ENCODE results near the gene ACSM2A.
"Not testable (repeated sequence)": the region's sequence is repeated elsewhere in the genome, so short reads cannot be mapped to it uniquely, and the experiment has no call there.

Gene ACSM2A

GRCh38 chr16:20451364-20451763 is at the start of gene ACSM2A:
Gene ACSM2A, plus strand, starts transcription at chr16:20451521. Its CDS starts 8,594 bp downstream, at chr16:20460115.
- H3K9me3 ChIP-seq; H3K4me1 ChIP-seq; H3K27me3 ChIP-seq (ENCODE audit: low read depth); in situ Hi-C loops (cut with MboI; ENCODE audit: low sequenced_read_pairs); DNase-seq (ENCODE audit: low spot score in 2 of 2); H3K36me3 ChIP-seq (replicated peaks); H3K4me3 ChIP-seq: not testable (repeated sequence)

DNA sequence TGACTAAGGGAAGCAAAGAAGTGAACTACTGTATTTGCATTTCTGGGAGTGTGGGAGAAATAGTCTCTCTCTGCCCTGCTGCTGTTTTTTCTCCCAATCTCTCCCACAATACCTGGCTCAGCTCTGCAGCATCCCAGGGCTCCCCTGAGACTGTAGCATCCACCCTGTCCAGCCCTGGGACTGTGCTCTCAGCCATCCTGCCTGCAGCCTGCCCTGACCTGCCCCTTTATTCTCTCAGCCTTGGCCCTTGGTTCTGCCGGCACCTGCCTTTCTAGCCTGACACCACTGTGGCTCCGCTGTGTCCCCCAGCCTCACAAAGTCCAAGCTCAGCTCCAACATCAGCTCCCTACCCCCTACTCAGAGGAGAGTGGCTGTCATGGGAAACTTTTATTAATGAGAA is 48.7 kb upstream of the ACSM2A start:
- no peaks in the 10 kb centered on the region for H3K4me1 ChIP-seq
- H3K4me3 ChIP-seq: no peak overlapping the region
- H3K9me3 ChIP-seq: no peaks in the 10 kb centered on the region
- DNase-seq (ENCODE audit: low spot score in 2 of 2): no peak
- in situ Hi-C loops (cut with MboI; ENCODE audit: low sequenced_read_pairs): no loop called here
- no peaks in the 10 kb centered on the region for H3K36me3 ChIP-seq (replicated peaks)
- H3K27me3 ChIP-seq (ENCODE audit: low read depth): no peaks in the 10 kb centered on the region

DNA sequence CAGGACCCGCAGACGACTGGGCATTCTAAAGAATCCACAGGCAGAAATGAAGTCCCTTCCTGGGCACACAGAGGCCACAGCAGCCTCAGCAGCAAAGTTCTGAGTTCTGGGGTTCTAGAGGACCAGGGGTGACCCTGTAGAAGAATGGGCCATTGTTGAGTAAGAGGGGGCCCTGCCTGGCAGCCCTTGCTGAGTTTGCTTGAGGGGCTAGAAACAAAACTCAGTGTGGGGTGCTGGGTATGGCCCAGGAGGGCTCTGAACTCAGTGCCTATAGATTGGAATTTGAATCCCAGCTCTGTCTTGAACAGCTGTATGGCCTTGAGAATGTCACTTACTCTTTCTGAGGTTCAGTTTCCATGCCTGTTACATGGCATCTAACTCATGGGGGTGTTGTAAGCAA is 46.7 kb upstream of the ACSM2A start, which contains the start of gene PDILT:
PDILT (minus strand) TSS at position 101 of the 400 bp plus-strand sequence. CDS start 5,437 bp downstream, outside the sequence.
- Histone ChIP-seq H3K9me3 (no peaks in the 10 kb centered on the region), H3K4me3 (no peak within 1 kb of the TSS), H3K4me1 (no peaks in the 10 kb centered on the region), H3K36me3 (replicated peaks) (no peaks in the 10 kb centered on the region), H3K27me3 (ENCODE audit: low read depth) (no peaks in the 10 kb centered on the region)
- in situ Hi-C loops (cut with MboI; ENCODE audit: low sequenced_read_pairs): no loop called here
- no peak for DNase-seq (ENCODE audit: low spot score in 2 of 2)

GRCh38 chr16:20409398-20410120 is 41.8 kb upstream of the ACSM2A start, which contains the start of gene ACSM5:
Gene ACSM5, plus strand, starts transcription at chr16:20409534. Its CDS starts 1,951 bp downstream, at chr16:20411485.
- in situ Hi-C loops (cut with MboI; ENCODE audit: low sequenced_read_pairs): no loop called here

DNA sequence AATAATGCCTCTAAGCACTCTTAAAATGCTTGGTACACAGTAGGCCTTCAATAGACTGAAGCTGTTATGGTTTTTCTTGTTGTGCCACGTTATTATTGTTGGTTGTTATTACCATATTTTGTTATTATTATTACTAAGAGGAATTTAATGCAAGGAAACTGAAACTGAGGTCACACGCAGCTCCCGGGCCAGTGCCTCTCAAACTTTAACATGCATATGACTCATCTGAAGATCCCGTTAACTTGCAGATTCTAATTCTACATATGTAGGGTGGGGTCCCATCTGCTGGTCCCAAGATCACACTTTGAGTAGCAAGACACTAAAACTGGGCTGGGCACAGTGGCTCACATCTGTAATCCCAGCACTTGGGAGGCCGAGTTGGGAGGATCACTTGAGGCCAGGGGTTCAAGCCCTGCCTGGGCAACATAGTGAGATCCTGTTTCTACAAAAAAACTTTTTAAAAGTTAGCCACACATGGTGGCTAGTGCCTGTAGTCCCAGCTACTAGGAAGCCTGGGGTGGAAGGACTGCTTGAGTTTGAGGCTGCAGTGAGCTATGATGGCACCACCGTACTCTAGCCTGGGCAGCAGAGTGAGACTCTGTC is 41.1 kb upstream of the ACSM2A start:
- H3K36me3 ChIP-seq (replicated peaks): no peaks in the 10 kb centered on the region
- H3K4me3 ChIP-seq: no peak overlapping the region
- in situ Hi-C loops (cut with MboI; ENCODE audit: low sequenced_read_pairs): no loop called here
- no peaks in the 10 kb centered on the region for H3K4me1 ChIP-seq
- H3K27me3 ChIP-seq (ENCODE audit: low read depth): no peaks in the 10 kb centered on the region
- no peak for DNase-seq (ENCODE audit: low spot score in 2 of 2)
- no peaks in the 10 kb centered on the region for H3K9me3 ChIP-seq

More at GRCh38 chr16:20409398-20410120, 41.8 kb upstream of the ACSM2A start, which contains the start of gene ACSM5:
- no peaks in the 10 kb centered on the region for H3K9me3 ChIP-seq
- H3K36me3 ChIP-seq (replicated peaks): no peaks in the 10 kb centered on the region
- no peak within 1 kb of the TSS for H3K4me3 ChIP-seq
- no peaks in the 10 kb centered on the region for H3K4me1 ChIP-seq
- DNase-seq (ENCODE audit: low spot score in 2 of 2): no peak
- no peaks in the 10 kb centered on the region for H3K27me3 ChIP-seq (ENCODE audit: low read depth)

DNA sequence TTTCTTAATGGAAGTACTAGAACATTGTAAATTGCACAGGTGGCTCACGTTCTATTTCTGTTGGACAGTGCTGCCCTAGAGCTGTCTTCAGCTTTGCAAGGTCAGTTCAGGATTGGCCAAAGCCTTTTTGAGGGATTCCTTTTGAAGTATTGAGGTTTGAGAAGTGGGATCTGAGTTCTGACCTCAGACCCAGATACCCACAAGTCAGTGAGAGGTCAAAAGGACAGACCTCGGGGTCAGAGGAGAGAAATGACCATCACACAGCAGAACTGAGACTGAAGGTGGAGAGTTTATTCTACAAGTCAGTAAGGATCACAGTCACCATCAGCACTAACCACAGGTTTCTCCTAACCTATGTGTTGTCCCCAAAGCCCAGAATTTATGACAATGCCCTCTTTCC is 40.3 kb upstream of the ACSM2A start:
- DNase-seq (ENCODE audit: low spot score in 2 of 2): no peak
- in situ Hi-C loops (cut with MboI; ENCODE audit: low sequenced_read_pairs): no loop called here
- Histone ChIP-seq H3K27me3 (ENCODE audit: low read depth) (no peaks in the 10 kb centered on the region), H3K4me3 (no peak overlapping the region), H3K36me3 (replicated peaks) (no peaks in the 10 kb centered on the region), H3K4me1 (no peaks in the 10 kb centered on the region), H3K9me3 (no peaks in the 10 kb centered on the region)

DNA sequence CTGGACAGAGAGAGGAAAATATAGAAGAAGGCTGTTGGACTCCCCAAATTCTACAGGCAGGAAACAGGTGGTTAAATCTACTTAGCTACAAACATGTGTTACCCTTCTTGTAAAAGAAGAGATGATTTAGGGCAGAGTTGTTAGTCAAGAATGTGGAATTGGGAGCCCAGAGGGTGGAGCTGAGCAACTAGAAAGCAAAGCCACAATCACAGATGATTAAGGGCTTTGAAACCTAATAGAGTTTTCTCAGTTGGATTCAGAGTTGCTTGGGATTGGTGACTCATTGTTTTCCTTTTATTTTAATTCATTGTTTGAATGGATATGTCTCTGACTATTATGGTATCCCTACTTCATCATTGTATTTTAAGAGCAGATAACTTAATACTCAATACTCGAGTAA is 35.8 kb upstream of the ACSM2A start:
- no peaks in the 10 kb centered on the region for H3K27me3 ChIP-seq (ENCODE audit: low read depth)
- in situ Hi-C loops (cut with MboI; ENCODE audit: low sequenced_read_pairs): no loop called here

DNA sequence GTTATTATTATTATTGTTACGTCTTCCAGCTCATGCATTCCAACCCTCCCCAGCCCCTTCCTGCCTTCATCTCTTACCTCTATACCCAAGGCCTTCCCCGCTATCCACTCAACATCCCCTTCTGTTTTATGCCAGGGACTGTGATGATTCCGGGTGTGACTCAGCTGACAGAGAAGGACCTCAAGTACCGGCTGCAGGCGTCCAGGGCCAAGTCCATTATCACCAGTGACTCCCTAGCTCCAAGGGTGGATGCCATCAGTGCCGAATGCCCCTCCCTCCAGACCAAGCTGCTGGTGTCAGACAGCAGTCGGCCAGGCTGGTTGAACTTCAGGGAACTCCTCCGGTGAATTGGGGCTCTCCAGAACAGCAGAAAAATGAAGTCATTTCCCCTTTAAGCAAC is 32.2 kb upstream of the ACSM2A start:
- in situ Hi-C loops (cut with MboI; ENCODE audit: low sequenced_read_pairs): not testable (repeated sequence)

More for the DNA sequence above, 35.8 kb upstream of the ACSM2A start:
- Histone ChIP-seq H3K36me3 (replicated peaks) (no peaks in the 10 kb centered on the region), H3K9me3 (no peaks in the 10 kb centered on the region), H3K4me1 (no peaks in the 10 kb centered on the region), H3K4me3 (no peak overlapping the region)
- no peak for DNase-seq (ENCODE audit: low spot score in 2 of 2)

GRCh38 chr16:20421748-20422147 is 29.6 kb upstream of the ACSM2A start:
- H3K4me1 ChIP-seq; H3K36me3 ChIP-seq (replicated peaks); in situ Hi-C loops (cut with MboI; ENCODE audit: low sequenced_read_pairs); H3K9me3 ChIP-seq; H3K4me3 ChIP-seq; DNase-seq (ENCODE audit: low spot score in 2 of 2); H3K27me3 ChIP-seq (ENCODE audit: low read depth): not testable (repeated sequence)

More for the DNA sequence above, 32.2 kb upstream of the ACSM2A start:
- H3K9me3 ChIP-seq; DNase-seq (ENCODE audit: low spot score in 2 of 2); H3K36me3 ChIP-seq (replicated peaks); H3K4me1 ChIP-seq; H3K4me3 ChIP-seq; H3K27me3 ChIP-seq (ENCODE audit: low read depth): not testable (repeated sequence)

GRCh38 chr16:20423772-20424128 is 27.6 kb upstream of the ACSM2A start:
- H3K27me3 ChIP-seq (ENCODE audit: low read depth); H3K36me3 ChIP-seq (replicated peaks); H3K9me3 ChIP-seq; H3K4me3 ChIP-seq; in situ Hi-C loops (cut with MboI; ENCODE audit: low sequenced_read_pairs); H3K4me1 ChIP-seq; DNase-seq (ENCODE audit: low spot score in 2 of 2): not testable (repeated sequence)

GRCh38 chr16:20424129-20424866 is 27.0 kb upstream of the ACSM2A start:
- no peak overlapping the region for H3K4me3 ChIP-seq
- DNase-seq (ENCODE audit: low spot score in 2 of 2): no peak
- in situ Hi-C loops (cut with MboI; ENCODE audit: low sequenced_read_pairs): no loop called here
- no peaks in the 10 kb centered on the region for H3K36me3 ChIP-seq (replicated peaks)
- H3K27me3 ChIP-seq (ENCODE audit: low read depth): no peaks in the 10 kb centered on the region
- H3K9me3 ChIP-seq: no peaks in the 10 kb centered on the region
- no peaks in the 10 kb centered on the region for H3K4me1 ChIP-seq

GRCh38 chr16:20427401-20427797 is 23.9 kb upstream of the ACSM2A start:
- DNase-seq (ENCODE audit: low spot score in 2 of 2); H3K9me3 ChIP-seq; H3K27me3 ChIP-seq (ENCODE audit: low read depth); in situ Hi-C loops (cut with MboI; ENCODE audit: low sequenced_read_pairs); H3K36me3 ChIP-seq (replicated peaks); H3K4me1 ChIP-seq; H3K4me3 ChIP-seq: not testable (repeated sequence)

GRCh38 chr16:20429499-20429898 is 21.8 kb upstream of the ACSM2A start:
- H3K27me3 ChIP-seq (ENCODE audit: low read depth); H3K36me3 ChIP-seq (replicated peaks); in situ Hi-C loops (cut with MboI; ENCODE audit: low sequenced_read_pairs); H3K4me3 ChIP-seq; H3K4me1 ChIP-seq; DNase-seq (ENCODE audit: low spot score in 2 of 2); H3K9me3 ChIP-seq: not testable (repeated sequence)

- H3K9me3 ChIP-seq; DNase-seq (ENCODE audit: low spot score in 2 of 2); H3K36me3 ChIP-seq (replicated peaks); H3K4me1 ChIP-seq; in situ Hi-C loops (cut with MboI; ENCODE audit: low sequenced_read_pairs); H3K4me3 ChIP-seq; H3K27me3 ChIP-seq (ENCODE audit: low read depth): not testable (repeated sequence)
Measured at GRCh38 chr16:20430480-20430879, 20.8 kb upstream of the ACSM2A start.
